ENCODE results near the gene LMAN2. TPM values are rescaled to one million over a fixed set of nuclear protein-coding genes. Genes with fewer than 3 reads are reported as not detected.

LMAN2 gene
- total and polyA plus RNA-seq, 8 donors = 101 to 155 (median 108) TPM

GRCh38 chr5:177386542-177386941, 35.1 kb upstream of the LMAN2 start:
- Histone ChIP-seq H3K4me3 (no peak overlapping the region), H3K4me1 (peaks cover 14 to 34% of the 10 kb centered on the region in 2 donors), H3K36me3 (no peaks in the 10 kb centered on the region), H3K27me3 (peaks cover 0 to 46% of the 10 kb centered on the region in 2 donors), H3K9me3 (no peaks in the 10 kb centered on the region), H3K27ac (no peak overlapping the region)
- DNase-seq (no peak), ATAC-seq (no peak)
- intact Hi-C loops (cut with DNase I) = no loop called here
- TF ChIP-seq, protein P1, sequence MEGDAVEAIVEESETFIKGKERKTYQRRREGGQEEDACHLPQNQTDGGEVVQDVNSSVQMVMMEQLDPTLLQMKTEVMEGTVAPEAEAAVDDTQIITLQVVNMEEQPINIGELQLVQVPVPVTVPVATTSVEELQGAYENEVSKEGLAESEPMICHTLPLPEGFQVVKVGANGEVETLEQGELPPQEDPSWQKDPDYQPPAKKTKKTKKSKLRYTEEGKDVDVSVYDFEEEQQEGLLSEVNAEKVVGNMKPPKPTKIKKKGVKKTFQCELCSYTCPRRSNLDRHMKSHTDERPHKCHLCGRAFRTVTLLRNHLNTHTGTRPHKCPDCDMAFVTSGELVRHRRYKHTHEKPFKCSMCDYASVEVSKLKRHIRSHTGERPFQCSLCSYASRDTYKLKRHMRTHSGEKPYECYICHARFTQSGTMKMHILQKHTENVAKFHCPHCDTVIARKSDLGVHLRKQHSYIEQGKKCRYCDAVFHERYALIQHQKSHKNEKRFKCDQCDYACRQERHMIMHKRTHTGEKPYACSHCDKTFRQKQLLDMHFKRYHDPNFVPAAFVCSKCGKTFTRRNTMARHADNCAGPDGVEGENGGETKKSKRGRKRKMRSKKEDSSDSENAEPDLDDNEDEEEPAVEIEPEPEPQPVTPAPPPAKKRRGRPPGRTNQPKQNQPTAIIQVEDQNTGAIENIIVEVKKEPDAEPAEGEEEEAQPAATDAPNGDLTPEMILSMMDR (IDR thresholded peaks at IDR 0.05) = no peak

GRCh38 chr5:177385720-177386119, 34.3 kb upstream of the LMAN2 start:
- no peaks in the 10 kb centered on the region for H3K9me3 ChIP-seq
- H3K36me3 ChIP-seq = no peaks in the 10 kb centered on the region
- intact Hi-C loops (cut with DNase I) = no loop called here
- TF ChIP-seq, protein P1 (IDR thresholded peaks at IDR 0.05) = no peak
- no peak overlapping the region for H3K27ac ChIP-seq
- no peak for ATAC-seq
- H3K27me3 ChIP-seq = peaks cover 0 to 54% of the 10 kb centered on the region in 2 donors
- peaks cover 14 to 32% of the 10 kb centered on the region in 2 donors for H3K4me1 ChIP-seq
- DNase-seq = no peak
- H3K4me3 ChIP-seq = no peak overlapping the region

- TF ChIP-seq, protein P1 (IDR thresholded peaks at IDR 0.05) = no peak
- intact Hi-C loops (cut with DNase I) = no loop called here
- ATAC-seq (no peak), DNase-seq (no peak)
- peaks cover 0 to 59% of the 10 kb centered on the region in 2 donors for H3K27me3 ChIP-seq
- H3K36me3 ChIP-seq = no peaks in the 10 kb centered on the region
- H3K27ac ChIP-seq = no peak within 1 kb of the TSS
- H3K4me1 ChIP-seq = peaks cover 0 to 16% of the 10 kb centered on the region in 2 donors
- no peaks in the 10 kb centered on the region for H3K9me3 ChIP-seq
- no peak within 1 kb of the TSS for H3K4me3 ChIP-seq
Measured at GRCh38 chr5:177384134-177384533, 32.7 kb upstream of the LMAN2 start, which contains the start of gene SLC34A1. SLC34A1 (plus strand) TSS chr5:177384434; CDS start chr5:177385742, 1,308 bp downstream.

DNA sequence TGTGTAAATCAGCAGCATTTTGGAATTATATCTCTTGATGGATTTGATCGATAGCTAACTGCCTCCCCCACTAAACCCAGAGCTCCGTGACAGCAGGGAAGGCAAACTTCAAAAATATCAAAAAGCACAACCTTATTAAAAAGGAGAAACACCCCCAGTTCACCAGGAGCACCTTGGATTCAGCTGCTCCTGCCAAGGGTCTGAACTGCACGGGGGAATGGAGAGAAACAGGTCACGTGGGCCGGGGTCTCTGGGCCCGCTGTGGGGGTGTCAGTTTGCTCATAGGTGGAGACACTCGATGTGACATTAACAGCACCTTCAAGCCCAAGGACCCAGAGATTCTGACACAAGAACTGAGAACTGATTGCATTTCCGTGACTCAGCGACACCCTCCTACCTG, 31.7 kb upstream of the LMAN2 start:
- TF ChIP-seq, protein P1 (IDR thresholded peaks at IDR 0.05) = no peak
- H3K36me3 ChIP-seq = no peaks in the 10 kb centered on the region
- DNase-seq (no peak), ATAC-seq (no peak)
- no peak overlapping the region for H3K4me3 ChIP-seq
- peaks cover 0 to 7% of the 10 kb centered on the region in 2 donors for H3K4me1 ChIP-seq
- intact Hi-C loops (cut with DNase I) = no loop called here
- H3K27ac ChIP-seq = no peak overlapping the region
- H3K27me3 ChIP-seq = peaks cover 0 to 59% of the 10 kb centered on the region in 2 donors
- H3K9me3 ChIP-seq = no peaks in the 10 kb centered on the region

DNA sequence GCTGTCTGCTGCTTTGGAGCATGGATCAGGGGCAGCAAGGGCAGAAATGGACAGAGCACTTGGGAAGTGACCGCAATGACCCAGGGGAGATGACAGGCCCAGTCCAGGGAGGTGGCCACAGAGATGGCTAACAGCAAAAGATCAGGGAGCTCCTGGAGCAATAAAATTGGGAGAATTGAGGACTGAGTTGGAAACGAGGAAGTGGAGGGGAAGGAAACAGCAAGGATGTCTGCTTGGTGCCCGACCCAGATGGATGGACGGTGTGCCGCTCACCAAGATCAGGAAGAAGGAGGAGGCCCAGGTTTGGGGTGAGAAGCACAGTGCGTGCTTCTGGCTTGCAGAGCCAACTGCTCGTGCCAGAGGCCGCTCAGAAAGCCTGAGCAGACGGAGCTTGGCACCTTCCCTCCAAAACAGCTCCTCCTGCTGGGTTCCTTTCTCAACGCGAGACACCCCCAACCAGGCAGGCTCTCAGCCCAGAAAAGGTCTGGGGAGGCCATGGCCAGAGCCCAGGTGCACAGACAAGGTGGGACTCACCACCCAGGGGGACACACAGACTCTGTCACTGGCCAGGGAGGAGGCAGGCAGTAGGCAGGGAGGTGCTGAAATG, 31.1 kb upstream of the LMAN2 start:
- TF ChIP-seq, protein P1 (IDR thresholded peaks at IDR 0.05) = no peak
- Histone ChIP-seq H3K27ac (no peak overlapping the region), H3K4me1 (peaks cover 0 to 7% of the 10 kb centered on the region in 2 donors), H3K4me3 (no peak overlapping the region), H3K9me3 (no peaks in the 10 kb centered on the region), H3K27me3 (peaks cover 0 to 59% of the 10 kb centered on the region in 2 donors), H3K36me3 (no peaks in the 10 kb centered on the region)
- ATAC-seq (no peak), DNase-seq (no peak)
- intact Hi-C loops (cut with DNase I) = no loop called here
